NCI-H748 (cell line): ENCODE data around the gene PLIN5.
A peak's percentile ranks its signal among the peaks of the same experiment; 100 is the strongest.
"Not testable (repeated sequence)": the region's sequence is repeated elsewhere in the genome, so short reads cannot be mapped to it uniquely, and the experiment has no call there.

Source experiments
- DNase-seq: peaks from one replicate; lab custom pipeline; 2025; ENCODE audit not compliant: unreplicated experiment; lab: John Stamatoyannopoulos, UW

The PLIN5 gene

DNA sequence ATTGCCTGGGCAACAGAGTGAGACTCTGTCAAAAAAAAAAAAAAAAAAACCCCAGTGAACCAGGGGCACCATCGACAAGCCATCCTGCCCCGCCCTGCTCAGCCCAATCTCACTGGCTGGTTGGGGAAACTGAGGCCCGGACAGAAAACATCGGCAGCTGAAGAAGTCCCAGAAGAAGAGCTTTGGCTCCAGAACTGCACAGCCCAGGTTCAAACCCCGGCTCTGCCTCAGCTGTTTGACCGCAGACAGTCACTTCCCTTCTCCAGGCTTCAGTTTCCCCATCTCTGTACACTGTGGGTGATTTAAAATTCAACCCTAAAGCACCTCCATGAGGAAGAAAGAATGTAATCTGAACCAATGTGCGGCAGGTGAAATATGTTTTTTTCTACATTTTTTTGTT is 33.9 kb upstream of the PLIN5 start:
- no peak for DNase-seq

DNA sequence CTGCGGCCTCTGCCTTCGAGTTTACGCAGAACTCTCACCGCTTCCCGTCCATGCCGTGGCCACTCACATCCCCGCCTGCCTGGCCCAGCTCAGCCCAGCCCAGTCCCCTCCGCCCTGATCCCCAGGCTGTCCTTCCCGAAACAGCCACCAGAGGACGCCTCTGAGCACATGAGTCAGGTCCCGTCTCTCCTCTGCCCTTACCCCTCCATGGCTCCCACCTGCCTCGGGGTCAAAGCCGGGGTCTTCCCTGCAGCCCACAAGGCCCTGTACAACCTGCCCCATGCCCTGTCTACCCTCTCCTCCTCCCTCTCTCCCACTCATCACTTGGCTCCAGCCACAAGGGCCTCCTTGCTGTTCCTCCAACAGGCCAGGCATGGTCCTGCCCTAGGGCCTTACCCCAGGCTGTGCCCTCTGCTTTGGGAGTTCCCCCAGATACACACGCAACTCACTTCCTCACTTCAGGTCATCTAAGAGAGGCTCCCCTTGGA is 32.6 kb upstream of the PLIN5 start:
- DNase-seq = peak; percentile 46

DNA sequence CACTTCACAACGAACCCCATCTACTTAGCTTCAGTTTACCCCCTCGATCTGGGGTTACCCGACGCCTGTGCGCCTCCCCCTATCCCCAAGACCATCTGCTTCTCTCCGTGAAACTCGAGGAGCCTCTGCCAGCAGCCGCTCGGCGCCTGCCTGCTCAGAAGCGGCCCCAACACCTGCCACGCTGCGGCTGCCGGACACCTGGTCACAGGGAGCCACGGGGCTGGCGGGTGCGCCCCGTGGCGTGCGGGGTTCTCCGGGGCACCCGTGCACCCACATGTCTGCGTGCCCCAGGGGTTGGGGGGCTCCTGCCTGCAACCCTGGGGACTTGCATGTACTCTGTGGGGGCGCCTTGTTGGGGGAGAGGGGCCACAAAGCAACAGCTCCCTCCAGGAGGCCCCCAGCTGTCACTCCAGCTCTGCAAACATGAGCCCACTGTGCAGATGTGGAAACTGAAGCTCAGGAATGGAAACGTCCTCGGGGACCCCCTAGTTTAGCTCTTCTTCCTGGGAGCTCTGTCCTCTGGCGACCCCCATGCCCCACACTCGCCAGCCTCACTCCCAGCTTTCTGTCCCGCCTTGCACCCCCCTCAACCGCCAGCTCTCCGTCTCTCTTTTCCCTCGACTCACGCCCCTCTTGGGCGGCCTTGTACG is 31.5 kb upstream of the PLIN5 start:
- peak; percentile 43 for DNase-seq

DNA sequence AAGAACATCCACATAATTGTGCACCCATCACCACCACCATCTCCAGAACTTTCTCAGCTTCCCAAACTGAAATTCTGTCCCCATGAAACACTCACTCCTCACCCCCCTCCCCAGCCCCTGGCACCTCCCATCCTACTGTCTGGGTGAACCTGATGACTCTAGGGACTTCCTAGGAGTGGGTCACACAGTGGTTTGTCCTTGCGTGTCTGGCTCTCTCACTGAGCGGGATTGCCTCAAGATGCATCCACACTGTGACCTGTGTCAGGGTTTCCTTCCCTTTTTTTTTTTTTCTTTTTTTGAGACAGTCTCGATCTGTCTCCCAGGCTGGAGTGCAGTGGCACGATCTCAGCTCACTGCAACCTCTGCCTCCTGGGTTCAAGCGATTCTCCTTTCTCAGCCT is 28.5 kb upstream of the PLIN5 start:
- not testable (repeated sequence) for DNase-seq

DNA sequence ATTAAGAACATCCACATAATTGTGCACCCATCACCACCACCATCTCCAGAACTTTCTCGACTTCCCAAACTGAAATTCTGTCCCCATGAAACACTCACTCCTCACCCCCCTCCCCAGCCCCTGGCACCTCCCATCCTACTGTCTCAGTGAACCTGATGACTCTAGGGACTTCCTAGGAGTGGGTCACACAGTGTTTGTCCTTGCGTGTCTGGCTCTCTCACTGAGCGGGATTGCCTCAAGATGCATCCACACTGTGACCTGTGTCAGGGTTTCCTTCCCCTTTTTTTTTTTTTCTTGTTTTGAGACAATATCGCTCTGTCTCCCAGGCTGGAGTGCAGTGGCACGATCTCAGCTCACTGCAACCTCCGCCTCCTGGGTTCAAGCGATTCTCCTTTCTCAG is 27.1 kb upstream of the PLIN5 start:
- DNase-seq = not testable (repeated sequence)

DNA sequence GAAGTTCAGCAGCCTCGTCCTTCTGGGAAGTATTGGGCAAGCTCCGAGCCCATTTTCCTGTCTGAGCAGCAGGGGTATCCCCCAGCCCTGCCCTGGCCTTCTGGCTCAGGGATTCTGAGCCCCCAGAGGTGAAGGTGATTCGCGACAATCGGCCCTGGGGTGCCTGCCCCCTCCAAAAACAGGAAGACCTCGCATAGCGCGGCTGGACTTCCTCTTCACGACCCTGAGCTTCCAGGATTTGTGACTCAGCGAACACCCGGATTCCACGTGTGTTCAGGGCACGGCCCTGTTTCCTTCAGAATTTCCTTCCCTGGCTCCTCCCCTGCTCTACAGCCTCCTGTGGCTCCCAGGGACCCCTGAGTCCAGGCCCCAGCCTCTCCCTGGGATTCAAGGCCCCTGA is 24.5 kb upstream of the PLIN5 start, which contains the start of gene SEMA6B:
TSS of gene SEMA6B (minus strand) at position 116 of the 400 bp plus-strand sequence. CDS start 1,227 bp downstream, outside the sequence.
- DNase-seq = no peak

DNA sequence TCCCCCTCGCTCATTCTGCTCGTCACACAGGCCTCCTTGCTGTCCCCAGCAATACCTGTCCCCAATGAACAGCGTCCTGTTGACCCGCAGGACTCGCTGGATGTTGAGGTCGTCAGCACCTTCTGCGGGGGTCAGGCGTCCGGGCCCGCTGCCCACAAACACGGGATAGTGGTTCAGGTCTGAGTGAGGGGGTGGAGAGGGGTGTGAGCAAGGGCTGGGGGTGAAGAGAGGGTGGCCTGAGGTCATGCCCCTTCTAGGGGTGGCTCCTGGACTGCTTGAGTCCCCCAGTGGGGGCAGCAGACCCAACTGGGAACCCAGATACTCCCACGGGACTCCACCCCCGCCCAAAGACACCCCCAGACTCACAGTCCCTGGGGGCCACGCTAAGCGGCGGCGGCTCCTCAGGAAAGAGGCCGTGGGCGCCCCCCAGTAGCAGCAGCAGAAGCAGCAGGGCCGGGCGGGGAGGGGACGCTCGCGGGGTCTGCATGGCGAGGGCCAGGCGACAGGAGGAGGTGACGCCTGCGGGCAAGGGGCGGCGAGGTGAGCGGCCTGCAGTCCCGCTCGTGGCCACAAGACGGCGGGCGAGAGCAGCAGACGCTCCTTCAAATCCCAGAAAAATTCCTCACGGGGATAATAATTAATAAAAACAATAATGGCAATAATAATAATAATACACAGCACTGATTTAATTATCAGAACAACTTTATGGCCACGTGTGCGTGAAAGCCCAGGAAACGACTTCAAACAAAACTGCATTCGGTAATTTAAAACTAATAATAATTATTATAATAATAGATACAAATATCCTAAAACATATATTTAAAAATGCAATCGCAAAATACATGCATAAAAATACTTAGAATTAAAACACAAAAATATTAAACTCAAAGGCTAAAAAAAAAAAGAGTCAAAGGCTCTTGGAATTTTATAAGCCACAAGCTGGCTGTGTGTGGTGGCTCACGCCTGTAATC is 23.2 kb upstream of the PLIN5 start:
- DNase-seq = peak; percentile 29

DNA sequence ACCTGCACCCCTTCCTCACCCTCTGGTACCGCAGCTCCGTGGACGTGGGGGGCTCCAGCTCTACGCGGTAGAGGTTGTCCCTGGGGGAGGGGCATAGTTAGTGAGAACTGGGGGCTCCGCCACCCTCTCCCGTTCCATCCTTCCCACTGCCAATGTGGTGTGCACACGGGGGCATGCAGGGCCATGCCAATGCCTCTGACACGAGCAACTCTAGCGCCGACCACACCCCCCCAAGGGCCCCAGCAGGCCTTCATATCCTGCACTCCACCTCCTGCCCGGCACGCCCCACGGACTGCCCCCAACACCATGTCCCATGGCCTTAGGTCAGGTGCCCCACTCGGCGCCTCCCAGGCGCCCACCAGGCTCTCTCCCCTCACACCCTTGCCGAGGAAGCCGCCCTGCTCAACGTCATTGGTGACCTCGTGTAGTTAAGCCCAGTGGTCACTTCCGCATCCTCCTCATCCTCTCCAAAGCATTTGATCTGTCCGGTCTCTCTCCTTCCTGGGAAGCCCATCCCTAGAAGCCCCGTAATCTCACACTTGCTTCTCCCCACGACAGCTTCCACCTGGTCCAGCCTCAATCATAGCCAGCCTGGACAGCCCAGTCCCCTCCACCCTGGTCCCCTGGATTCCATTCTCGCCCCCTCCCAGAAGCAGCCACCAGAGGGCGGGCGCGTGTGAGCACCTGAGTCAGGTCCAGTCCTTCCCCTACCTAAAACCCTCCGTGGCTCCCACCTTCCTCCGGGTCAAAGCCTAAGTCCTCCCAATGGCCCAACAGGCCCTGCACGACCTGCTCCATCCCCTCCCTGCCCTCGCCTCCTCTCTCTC is 22.3 kb upstream of the PLIN5 start:
- DNase-seq = peak; percentile 45

DNA sequence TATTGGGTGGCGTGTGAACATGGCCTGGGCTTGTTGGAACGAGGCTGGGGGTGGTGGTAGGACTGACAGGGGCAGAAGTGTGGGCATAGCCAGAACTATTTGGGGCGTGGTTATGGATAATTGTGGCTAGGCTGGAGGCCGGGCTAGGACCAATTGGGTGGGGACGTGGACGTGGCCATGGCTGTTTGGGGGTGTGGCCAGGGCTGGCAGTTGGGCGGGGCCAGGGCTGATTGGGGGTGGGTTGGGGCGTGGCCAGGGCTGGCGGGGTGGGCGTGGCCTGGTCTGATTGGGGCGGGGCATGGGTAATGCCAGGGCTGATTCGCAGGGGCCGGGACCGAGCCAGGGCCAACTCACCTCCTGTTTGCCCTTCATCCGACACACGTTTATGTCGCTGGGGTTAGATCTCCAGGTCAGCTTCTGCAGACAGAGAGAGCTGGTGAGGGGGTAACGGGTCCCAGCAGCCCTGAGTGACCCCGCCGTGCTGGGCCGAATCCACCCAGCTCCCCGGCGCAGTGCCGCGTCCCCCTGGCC is 21.6 kb upstream of the PLIN5 start:
- peak; percentile 70 for DNase-seq

DNA sequence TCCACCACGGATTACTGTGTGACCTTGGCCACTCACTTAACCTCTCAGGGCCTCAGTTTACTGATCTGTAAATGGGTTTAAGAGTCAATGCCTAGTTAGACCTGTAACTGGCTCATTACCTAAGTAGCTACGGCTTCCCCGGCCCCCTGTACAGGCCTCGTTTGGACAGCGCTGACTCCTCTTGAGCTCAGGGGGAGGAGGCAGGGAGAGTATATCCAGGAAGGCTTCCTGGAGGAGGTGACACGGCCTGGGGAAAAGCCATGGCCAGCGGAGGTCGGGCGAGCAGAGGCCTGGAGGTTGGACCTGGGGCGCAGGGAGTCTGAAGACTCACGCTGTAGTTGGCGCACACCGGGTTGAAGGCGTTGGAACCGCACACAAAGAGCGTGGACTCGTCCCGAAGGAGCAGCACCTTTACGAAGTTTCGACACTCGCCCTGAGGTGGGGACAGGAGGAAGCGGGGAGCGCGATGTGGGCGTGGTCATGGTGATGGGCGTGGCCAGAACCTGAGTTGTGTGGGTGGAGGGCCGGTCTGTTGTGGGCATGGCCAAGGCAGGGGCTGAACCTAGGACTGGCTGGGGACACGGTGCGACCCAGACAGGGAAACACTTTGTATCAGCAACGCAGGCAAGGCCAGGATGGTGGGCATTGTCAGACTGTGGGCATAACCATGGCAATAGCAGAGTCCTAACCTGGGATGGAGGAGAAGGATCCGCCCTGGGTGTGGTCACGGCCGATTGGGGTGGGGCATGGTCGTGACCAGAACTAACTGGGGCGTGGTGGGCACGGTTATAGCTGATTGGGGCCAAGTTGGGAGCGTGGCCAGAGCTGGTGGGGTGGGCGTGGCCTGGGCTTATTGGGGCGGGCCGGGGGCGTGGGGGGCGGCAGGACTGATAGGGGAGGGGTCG is 20.9 kb upstream of the PLIN5 start:
- DNase-seq = peak; percentile 69

DNA sequence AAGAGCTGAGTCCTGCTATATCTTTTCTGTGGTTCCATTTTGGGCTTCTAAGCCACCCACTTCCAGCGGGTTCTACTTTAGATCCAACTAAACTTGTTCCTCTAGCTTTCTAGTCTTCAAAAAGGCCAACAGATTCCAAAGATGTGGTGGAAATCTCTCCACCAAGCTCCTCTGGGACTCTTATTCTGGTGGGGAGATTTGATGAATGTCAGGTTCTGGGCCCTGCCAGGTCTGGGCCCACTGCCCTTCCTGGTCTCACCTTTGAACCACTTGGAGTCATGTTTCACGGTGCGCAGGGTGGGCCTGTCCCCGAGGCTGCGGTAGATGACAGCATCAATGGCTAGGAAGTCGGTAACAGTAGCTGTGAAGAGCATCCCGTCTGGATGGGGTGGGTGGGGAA is 19.7 kb upstream of the PLIN5 start:
- DNase-seq = no peak

DNA sequence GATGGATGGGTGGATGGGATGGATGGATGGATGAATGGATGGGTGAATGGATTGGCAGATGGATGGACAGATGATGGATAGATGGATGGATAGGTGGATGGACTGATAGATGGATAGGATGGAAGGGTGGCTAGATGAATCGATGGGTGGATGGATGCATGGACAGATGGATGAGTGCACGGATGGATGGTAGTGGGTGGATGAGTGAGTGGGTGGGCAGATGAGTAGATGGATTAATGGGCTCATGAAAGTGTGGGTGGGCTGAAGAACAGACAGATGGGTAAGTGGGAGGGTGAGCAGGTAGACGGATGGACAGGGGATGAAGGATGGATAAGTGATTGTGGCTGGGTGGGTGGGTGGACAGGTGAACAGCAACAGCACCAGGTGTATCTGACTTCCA is 18.8 kb upstream of the PLIN5 start:
- DNase-seq = no peak

DNA sequence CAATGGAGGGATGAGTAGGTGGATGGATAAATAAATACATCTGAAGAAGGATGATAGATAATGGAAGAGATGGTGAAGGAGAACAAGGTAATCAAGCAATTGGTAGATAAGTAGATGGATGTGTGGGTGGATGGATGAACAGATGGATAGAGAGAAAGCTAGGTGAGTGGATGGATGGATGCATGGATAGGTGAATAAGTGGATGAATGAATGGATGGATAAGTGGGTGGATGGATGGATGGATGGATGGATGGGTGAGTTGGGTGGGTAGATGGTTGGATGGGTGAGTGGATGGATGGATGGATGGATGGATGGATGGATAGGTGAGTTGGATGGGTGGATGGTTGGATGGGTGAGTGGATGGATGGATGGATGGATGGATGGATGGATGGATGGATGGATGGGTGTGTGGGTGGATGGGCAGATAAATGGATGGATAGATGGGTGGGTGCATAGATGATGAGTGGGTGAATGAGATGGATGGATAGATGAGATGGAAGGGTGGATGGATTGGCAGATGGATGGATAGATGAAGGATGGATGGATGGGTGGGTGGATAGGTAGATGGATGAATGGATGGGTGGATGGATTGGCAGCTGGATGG is 18.2 kb upstream of the PLIN5 start:
- DNase-seq = no peak

DNA sequence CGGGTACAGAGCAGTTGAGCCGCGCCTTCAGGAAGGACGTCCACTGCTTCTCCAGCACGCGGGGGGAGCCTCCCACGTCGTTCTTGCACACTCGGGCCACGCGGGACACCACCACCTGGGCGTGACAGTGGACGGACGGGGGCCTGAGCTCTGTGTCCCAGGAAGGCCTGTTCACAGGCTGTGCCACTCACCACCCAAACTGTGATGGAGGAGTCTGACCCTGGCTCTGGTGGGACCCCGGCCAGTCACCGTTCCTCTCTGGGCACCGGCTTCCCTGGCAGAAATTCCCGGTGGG is 17.4 kb upstream of the PLIN5 start:
- DNase-seq = no peak

DNA sequence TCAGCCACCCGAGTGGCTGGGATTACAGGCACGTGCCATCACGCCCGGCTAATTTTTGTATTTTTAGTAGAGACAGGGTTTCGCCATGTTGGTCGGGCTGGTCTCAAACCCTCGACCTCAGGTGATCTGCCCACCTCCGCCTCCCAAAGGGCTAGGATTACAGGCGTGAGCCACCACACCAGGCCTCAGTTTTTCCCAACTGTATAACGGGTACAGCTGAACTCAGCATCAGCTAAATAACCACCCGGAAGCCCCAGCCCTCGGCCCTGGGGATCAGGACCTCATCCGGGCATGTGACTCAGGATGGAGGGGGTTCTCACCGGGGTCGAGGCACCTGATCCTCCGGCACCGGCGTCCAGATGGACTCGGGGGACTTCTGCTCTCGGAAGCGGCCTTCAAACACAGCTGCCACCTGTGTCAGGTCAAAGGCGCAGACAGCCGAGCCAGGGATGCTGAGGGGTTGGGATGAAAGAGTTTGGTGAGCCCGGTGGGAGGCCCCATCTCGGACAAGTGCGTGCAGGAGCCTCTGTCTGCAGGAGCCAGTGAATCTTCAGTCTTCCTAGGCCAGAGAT is 15.5 kb upstream of the PLIN5 start:
- DNase-seq = no peak

DNA sequence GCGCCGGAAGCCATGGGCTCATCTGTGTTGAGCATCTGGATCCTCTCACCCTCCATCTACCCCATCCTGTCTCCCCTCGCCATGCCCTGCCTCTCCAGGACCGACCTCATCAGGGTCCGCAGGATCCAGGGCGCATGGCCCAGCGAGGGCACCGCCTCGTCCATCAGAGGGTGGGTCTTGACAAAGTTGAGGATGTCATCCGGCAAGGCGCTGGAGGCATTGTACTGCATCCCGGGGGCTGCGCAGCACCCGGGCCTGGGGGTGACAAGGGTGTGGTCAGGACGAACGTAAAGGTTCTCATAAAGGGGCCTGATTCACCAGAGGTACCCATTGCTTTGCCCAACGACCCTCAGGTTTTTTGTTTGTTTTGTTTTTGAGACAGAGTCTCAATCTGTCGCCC is 15.0 kb upstream of the PLIN5 start:
- no peak for DNase-seq

DNA sequence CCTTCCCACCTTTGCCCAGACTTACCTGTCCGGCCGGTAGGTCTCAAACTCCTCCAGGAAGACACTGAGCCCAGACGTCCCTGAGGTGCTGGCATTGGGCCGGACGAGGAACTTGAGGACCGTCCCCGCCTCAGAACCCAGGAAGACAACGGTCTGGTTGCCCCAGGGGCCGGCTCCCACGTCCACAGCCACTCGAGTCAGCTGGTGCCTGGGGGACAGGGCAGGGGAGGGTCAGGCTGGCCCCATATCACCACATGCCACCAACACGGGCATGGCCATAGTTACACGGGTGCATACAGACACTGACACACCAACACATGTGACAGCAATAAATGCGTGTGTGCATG is 13.2 kb upstream of the PLIN5 start:
- DNase-seq = no peak

DNA sequence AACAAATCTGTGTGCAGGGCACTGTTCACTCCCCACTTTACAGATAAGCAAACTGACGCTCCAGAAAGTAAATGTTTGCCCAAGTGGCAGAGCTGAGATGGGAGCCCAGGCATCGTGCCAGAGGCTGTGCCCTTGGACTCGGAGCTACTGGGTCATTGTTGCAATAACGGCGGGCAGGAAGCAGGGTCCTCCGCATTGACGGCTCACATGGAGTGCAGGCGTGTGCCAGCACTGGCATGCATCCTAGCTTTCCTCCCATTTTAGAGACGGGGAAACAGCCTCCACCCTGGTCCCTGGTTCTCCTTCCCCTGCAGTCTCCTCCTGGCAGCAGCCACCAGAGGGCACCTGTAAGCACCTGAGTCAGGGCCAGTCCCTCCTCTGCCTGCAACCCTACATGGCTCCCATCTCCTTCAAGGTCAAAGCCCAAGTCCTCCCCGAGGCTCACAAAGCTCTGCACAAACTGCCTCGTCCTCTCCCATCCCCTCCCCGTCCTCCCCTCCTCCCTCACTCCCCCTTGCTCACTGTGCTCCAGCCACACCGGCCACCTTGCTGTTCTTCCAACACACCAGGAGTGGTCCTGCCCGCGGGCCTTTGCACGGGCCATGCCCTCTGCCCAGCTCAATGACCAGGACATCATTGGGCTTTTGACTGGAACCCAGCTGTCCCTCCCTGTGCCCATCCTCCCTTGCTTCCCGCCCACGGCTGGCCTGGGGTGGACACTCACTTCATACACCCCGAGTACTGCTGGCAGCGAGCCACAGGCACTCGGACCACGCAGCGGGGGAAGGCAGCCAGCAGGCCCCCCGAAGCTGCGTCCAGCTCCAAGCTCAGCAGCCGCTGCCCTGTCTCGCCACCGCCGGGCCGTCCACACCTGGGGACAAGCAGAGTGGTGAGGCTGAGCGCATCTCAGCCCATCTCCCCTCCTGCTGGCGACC is 12.5 kb upstream of the PLIN5 start:
- DNase-seq = peak; percentile 30
